22Rv1 (cell line): ENCODE results near the gene FKBP7.

Experiments used
- CTCF ChIP-seq: fragments of 450-650 bp; IDR thresholded peaks from 2 replicates; pipeline ENCODE4 v1.5.1; 2017; ENCODE audit warnings: mild to moderate bottlenecking
- ZFX ChIP-seq: fragments of 450-650 bp; IDR thresholded peaks from 2 replicates; pipeline ENCODE4 v1.6.1; 2017; ENCODE audit warnings: antibody characterized with exemption, borderline replicate concordance

- TF ChIP-seq CTCF: no peak
- TF ChIP-seq ZFX: no peak
These were observed 4.5 kb downstream of the FKBP7 start for GRCh38 chr2:178473931-178474330.
